ENCODE measurements around the gene C2orf42.
A peak's percentile ranks its signal among the peaks of the same experiment; 100 is the strongest.
"Not testable (repeated sequence)": the region's sequence is repeated elsewhere in the genome, so short reads cannot be mapped to it uniquely, and the experiment has no call there.

Gene C2orf42

GRCh38 chr2:70190418-70191243 lies at the start of gene C2orf42:
Gene C2orf42, minus strand, starts transcription at chr2:70191019. Its CDS starts 9,034 bp downstream, at chr2:70181985.
- peak; percentile 90 for DNase-seq

- no peak for DNase-seq
Measured at GRCh38 chr2:70240599-70240998, 49.8 kb upstream of the C2orf42 start.

GRCh38 chr2:70233926-70234325 lies 43.1 kb upstream of the C2orf42 start:
- no peak for DNase-seq

DNA sequence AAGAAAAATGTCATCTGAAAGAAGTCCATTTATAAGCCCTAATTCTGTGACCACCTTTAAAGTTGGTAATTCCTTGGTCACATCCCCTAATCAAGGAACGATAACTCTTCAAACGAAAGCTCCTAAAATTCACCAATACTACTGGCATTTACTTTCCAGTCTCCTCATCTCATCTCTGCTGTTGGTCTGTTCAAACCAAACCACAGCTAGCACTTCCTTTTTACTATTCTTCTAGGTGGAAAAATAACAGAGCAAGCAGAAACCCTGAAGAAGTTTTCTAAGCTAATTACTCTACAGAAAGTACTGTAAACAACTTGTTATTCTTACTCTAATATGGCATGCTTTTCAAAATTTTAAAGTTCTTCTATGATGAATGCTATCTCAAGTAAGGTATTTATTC lies 36.0 kb upstream of the C2orf42 start:
- DNase-seq, result no peak

- DNase-seq, result not testable (repeated sequence)
Measured at GRCh38 chr2:70223305-70223704, 32.5 kb upstream of the C2orf42 start.

- DNase-seq, result no peak
Measured at GRCh38 chr2:70214953-70215549, 24.2 kb upstream of the C2orf42 start.

- no peak for DNase-seq
Measured at GRCh38 chr2:70214365-70214764, 23.5 kb upstream of the C2orf42 start.

GRCh38 chr2:70212298-70212932 lies 21.6 kb upstream of the C2orf42 start:
- no peak for DNase-seq

- DNase-seq, result no peak
Measured at GRCh38 chr2:70211595-70211994, 20.8 kb upstream of the C2orf42 start.

DNA sequence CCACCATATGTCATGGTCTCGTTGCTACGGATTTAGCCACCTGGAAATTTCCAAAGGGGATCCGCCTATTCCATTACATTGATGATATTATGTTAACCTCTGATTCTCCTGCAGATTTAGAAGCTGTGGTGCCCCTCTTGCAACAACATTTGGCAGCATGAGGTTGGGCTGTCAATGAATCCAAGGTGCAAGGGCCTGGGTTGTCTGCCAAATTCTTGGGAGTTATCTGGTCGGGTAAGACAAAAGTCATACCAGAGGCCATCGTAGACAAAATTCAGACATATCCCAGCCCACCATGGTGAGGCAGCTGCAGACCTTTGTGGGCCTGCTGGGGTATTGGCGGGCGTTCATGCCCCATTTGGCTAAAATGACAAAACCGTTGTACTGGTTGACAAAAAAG lies 13.6 kb upstream of the C2orf42 start:
- DNase-seq, result no peak

DNA sequence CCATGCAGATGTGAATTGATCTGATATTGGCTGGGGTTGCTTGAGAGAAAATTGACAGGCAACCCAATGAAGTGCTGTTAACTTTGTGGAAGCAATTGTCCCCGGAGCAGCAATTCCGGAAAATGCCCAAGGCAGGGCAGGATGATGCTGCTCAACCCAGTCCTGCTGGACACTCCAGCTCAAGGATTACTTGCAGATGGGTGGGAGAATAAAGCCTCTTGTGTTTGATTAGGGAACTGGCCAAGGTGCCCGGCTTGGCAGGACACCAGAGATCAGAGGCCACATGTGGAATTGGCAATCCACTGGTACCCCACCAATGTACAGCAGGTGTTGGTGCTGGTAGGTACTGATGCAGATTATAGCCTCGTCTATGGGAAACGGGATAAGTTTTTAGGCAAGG lies 12.3 kb upstream of the C2orf42 start:
- DNase-seq, result no peak

- DNase-seq, result no peak
Measured at GRCh38 chr2:70202236-70202806, 11.5 kb upstream of the C2orf42 start.

DNA sequence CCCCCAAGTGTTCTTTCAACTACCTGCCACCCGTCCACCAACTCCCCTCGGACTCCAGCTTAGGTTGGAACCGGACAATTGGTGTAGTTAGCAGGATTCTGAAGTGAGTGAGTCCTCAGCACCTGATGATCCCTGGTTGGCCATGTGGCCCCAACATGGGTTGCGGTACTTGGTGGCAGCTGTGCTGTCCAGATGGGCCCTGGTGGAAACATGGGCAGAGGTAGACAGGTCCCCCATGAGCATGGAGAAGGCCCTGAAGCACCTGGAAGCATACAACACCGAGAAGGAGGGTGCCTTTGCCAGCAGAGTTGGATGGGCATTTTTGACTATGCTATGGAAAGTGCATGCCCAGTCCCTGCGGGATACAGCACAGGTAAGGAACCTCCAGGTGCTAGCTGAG lies 11.0 kb upstream of the C2orf42 start:
- DNase-seq, result no peak

DNA sequence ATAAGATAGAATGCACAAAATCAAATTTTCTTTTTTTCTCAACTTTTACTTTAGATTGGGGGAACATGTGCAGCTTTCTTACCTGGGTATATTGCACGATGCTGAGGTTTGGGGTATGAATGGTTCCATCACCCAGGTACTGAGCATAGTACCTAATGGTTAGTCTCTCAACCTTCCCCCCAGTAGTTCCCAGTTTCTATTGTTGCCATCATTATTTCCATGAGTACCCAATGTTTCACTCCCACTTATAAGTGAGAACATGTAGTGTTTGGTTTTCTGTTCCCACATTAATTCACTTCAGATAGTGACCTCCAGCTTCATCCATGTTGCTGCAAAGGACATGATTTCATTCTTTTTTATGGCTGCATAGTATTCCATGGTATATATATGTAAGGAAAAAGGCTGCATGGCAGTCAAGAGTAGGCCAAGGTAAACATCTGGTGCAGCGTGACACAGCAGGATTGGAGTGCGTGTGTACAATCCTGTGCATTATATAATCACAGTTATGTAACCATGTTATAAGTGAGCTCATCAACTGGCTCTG lies 10.5 kb upstream of the C2orf42 start:
- DNase-seq, result no peak

- no peak for DNase-seq
Measured at GRCh38 chr2:70199320-70199864, 8.6 kb upstream of the C2orf42 start.

- no peak for DNase-seq
Measured at GRCh38 chr2:70192516-70192915, 1.7 kb upstream of the C2orf42 start.

GRCh38 chr2:70191244-70191735 lies 471 bp upstream of the C2orf42 start:
- DNase-seq, result no peak

DNA sequence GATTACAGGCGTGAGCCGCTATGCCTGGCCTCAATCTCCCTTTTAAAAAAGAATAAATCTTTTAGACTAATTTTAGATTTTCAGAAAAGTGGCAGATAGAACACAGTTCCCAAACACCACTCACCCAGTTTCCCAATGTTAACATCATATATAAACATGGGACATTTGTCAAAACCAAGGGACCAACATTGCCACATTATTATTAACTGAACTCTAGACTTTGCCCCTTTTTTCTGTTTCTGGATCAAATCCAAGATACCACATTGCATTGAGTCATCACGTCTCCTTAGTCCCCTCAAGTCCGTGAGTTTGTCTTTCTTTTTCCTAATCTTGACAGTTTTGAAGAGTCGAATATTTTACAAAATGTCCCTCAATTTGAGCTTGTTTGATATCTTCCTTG lies 2.4 kb downstream of the C2orf42 start:
- no peak for DNase-seq

DNA sequence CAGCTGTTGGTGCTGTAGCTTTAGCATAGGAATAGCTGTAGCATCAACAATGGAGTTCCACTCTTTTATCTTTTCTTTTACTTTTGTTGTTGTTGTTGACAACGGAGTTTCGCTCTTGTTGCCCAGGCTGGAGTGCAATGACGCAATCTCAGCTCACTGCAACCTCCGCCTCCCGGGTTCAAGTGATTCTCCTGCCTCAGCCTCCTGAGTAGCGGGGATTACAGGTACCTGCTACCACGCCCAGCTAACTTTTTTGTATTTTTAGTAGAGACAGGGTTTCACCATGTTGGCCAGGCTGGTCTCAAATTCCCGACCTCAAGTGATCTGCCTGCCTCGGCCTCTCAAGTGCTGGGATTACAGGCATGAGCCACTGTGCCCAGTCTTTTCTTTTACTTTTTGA lies 3.6 kb downstream of the C2orf42 start:
- DNase-seq, result not testable (repeated sequence)

DNA sequence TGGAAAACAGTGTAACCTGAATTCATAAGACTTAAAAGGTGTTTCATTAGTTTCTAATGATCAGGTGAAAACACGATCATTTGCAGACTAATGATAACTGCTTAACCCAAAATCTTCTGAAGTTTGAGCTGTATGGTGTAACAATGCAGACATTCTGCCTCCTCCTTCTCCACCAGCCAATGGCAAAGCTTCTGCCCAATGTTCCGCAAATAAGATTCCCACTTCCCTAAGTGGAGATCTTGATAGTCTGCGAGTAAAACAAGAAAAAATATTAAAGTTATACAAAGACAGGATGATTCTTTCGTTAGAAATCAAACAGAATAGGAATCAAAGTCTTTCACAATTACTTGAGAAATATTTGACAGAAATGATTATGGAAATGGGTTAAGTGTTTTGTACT lies 8.1 kb downstream of the C2orf42 start:
- no peak for DNase-seq

DNA sequence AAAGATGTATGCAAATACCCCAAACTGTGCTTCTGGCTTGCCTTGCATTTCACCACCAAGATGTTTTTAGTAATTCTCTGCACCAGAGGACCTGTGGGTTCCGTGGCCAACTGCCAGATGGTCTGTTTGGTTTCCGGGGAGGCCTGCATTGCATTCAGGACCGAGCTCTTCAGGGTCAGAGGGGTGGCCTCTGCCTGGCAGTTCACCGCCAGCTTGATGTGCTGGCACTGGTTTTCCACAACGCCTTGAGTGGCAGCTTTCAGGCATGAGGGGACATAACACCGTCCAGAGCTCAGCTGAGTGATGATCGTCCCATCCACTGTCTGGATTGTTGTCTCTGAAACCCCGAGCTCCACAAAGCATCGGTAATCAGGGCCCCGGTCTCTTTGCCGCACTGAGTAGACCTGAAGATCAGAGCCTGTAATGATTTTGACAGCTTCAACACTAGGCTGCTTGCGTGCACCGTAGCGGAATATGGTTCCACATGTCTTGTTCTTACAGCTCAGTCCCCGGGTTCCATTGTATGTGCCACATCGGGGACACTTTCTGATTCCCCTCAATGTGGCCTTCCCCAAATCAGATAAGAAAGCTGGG lies 9.4 kb downstream of the C2orf42 start:
- no peak for DNase-seq

DNA sequence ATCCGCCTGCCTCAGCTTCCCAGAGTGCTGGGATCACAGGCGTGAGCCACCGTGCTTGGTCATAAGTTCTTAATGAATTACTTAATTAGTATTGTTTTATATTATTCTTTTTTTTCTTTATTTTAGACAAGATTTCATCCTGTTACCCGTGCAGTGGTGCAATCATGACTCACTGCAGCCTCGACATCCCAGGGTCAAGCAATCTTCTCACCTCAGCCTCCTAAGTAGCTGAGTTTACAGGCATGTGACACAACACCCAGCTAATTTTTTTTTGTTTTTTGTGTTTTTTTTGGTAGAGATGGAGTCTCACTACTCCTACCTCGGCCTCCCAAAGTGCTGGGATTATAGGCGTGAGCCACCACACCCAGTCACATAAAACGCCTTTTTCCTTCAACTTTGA lies 17.3 kb downstream of the C2orf42 start:
- DNase-seq, result no peak

Measured in NCI-H2107 (cell line).